Cerebellar nuclear complex (tissue), 1 donor: ENCODE results near the gene SENP5.

Source experiments
- DNase-seq, 2 experiments: peaks; one replicate each; lab custom pipeline; 2025; lab: John Stamatoyannopoulos, UW

Gene SENP5

GRCh38 chr3:196968233-196969133 lies 100.8 kb downstream of the SENP5 start, which contains the start of gene PIGZ:
PIGZ (minus strand) TSS chr3:196968833; CDS start chr3:196952031, 16,802 bp downstream.
- no peak for DNase-seq

DNA sequence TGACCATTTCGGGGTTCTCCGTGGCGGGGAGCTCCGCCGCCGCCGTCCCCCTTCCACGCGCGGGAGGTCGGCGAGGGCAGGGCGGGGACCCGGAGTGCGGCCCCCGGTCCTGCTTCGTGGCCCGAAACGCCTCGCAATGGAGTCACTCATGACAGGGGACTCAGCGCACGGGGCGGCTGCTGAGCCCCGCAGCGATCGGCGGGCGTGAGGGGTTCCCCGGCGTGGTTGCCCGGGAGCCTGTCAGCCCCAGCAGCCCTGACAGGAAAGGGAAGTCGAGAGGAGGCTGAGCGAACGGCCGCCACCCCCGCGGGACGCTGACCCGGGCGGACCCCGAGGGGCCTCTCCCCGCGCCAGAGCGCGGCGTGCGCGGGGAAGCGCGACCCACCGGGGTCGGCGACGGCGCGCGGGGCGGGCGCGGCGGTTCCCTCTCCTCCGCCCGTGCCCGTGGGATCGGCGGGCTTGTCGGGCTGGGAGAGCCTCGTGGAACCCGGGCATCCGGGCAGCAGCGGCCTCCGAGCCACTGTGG lies 101.5 kb downstream of the SENP5 start:
- no peak for DNase-seq

GRCh38 chr3:196969660-196970546 lies 102.2 kb downstream of the SENP5 start:
- DNase-seq = no peak

- no peak for DNase-seq
Observed at GRCh38 chr3:196970547-196971093, 102.9 kb downstream of the SENP5 start.

- DNase-seq = no peak
Observed at GRCh38 chr3:196971094-196971698, 103.5 kb downstream of the SENP5 start.

GRCh38 chr3:196974661-196975060 lies 106.9 kb downstream of the SENP5 start:
- DNase-seq = no peak

DNA sequence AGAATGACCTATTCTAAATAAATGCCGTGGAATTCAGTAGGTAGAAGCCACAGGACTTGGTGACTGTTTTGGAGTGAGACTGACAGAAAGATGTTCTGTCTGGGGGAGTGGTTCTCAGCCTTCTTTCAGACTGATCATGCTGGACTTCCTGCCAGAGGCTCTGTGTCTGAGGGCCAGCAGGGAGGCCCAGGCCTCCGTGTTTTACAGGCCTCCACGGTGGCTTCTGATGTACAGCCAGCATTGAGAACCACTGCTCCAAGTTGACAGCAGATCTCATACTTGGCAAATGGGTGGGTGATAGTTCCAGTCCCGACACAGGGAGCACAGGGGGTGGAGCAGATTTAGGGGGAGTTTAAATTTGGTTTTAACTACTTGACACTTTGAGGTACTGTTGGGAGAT lies 107.6 kb downstream of the SENP5 start:
- no peak for DNase-seq

- DNase-seq = no peak
Observed at GRCh38 chr3:196976941-196977340, 109.2 kb downstream of the SENP5 start.

- DNase-seq = no peak
Observed at GRCh38 chr3:196979545-196979944, 111.8 kb downstream of the SENP5 start.

- DNase-seq = no peak
Observed at GRCh38 chr3:196981657-196982056, 113.9 kb downstream of the SENP5 start.

DNA sequence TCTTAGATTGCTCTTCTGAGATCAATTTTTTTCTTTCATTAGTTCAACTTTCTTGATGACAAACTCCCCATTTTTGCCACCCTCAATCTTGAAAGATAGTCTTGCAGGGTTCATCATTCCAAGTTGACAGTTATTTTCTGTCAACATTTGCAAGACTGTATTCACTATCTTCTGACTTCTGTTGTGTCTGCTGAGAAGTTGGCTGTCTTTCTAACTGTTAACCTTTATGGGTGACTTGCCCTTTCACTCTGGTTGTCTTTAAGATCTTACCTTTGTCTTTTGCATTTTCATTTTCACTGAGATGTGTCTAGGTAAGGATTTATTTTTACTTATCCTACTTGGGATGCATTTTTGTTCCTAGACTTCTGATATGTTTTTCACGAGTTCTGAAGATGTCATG lies 115.5 kb downstream of the SENP5 start:
- DNase-seq = no peak
